ENCODE measurements around the gene SRMS.

SRMS gene

GRCh38 chr20:63491078-63491477 is 56.5 kb downstream of the SRMS start:
- no peak for DNase-seq (ENCODE audit: extremely low read depth, low read depth)
- H3K4me3 ChIP-seq (replicated peaks; ENCODE audit: low read depth, low read length), result no peak overlapping the region

More at GRCh38 chr20:63491078-63491477, 56.5 kb downstream of the SRMS start:
- TF ChIP-seq CTCF (IDR thresholded peaks at IDR 0.05; ENCODE audit: low read depth, low read length, missing control alignments), result no peak

Data from HFF-Myc (cell line).